ENCODE measurements around the gene GABBR2. TPM values are rescaled to one million over a fixed set of nuclear protein-coding genes. Genes with fewer than 3 reads are reported as not detected.

The GABBR2 gene
- total and polyA plus RNA-seq, 2 of the 8 experiments (the other 6 are each of a cell fraction or from before 2014, with no cell fraction given), result 0.50 to 1.2 TPM

- Histone ChIP-seq H3K4ac (replicated peaks; ENCODE audit: insufficient read length, low read depth, low read length) (no peak overlapping the region), H4K5ac (ENCODE audit: insufficient read length, low read depth, low read length) (no peak overlapping the region), H2BK20ac (ENCODE audit: low read length) (no peak overlapping the region), H4K8ac (ENCODE audit: extremely low read depth, insufficient read depth, low read length) (no peak overlapping the region), H3K79me1 (ENCODE audit: low read depth, low read length) (no peaks in the 10 kb centered on the region), H3K14ac (ENCODE audit: insufficient read length) (no peak overlapping the region), H3K23ac (ENCODE audit: insufficient read length) (no peak overlapping the region), H3K9me3 (ENCODE audit: insufficient read depth in 2 of 2, low read depth in 1 of 2, low read length in 1 of 2) (peaks cover 4 to 6% of the 10 kb centered on the region in 2 experiments; a peak in 2 of 4 replicates), H2BK120ac (replicated peaks; ENCODE audit: low read depth, low read length) (no peak overlapping the region), H3K9ac (replicated peaks in 1 of 4; ENCODE audit: extremely low read depth in 1 of 4, low read depth in 3 of 4, low read length in 3 of 4) (no peak overlapping the region), H3K18ac (ENCODE audit: extremely low read depth, low read length) (no peak overlapping the region), H3K4me2 (ENCODE audit: insufficient read depth in 1 of 2, low read depth in 2 of 2, low read length in 2 of 2) (no peak overlapping the region), H2AK5ac (ENCODE audit: low read depth, low read length) (no peak overlapping the region), H4K91ac (replicated peaks; ENCODE audit: insufficient read length, low read length) (no peak overlapping the region), H3K23me2 (ENCODE audit: low read depth, low read length) (no peaks in the 10 kb centered on the region), H2AFZ (ENCODE audit: low read length) (no peak overlapping the region), H3K79me2 (ENCODE audit: control insufficient read depth in 1 of 2, insufficient read depth in 2 of 2, low read length in 2 of 2) (no peaks in the 10 kb centered on the region), H3K27ac (ENCODE audit: low read depth, low read length) (no peak overlapping the region), H3K4me1 (replicated peaks in 1 of 4; ENCODE audit: control insufficient read depth in 3 of 4, insufficient read depth in 4 of 4, low read length in 3 of 4) (peaks cover 0 to 5% (median 0%) of the 10 kb centered on the region in 4 experiments; a peak in 2 of 7 replicates), H2BK15ac (ENCODE audit: low read length) (no peak overlapping the region), H3K56ac (replicated peaks; ENCODE audit: insufficient read length, low read depth, low read length) (no peak overlapping the region), H3K27me3 (replicated peaks in 1 of 4; ENCODE audit: control insufficient read depth in 3 of 4, extremely low read depth in 1 of 4, insufficient read depth in 3 of 4, low read length in 3 of 4) (no peaks in the 10 kb centered on the region), H4K20me1 (replicated peaks in 1 of 2; ENCODE audit: control insufficient read depth in 1 of 2, insufficient read depth in 2 of 2, low read length in 2 of 2) (no peaks in the 10 kb centered on the region), H3K36me3 (ENCODE audit: control insufficient read depth in 2 of 4, insufficient read depth in 4 of 4, low read length in 3 of 4) (no peaks in the 10 kb centered on the region; a peak in 1 of 8 replicates), H3K4me3 (ENCODE audit: extremely low read depth in 1 of 4, insufficient read depth in 2 of 4, low read depth in 3 of 4, low read length in 4 of 4) (no peak overlapping the region), H2BK5ac (ENCODE audit: low read depth, low read length) (no peak overlapping the region), H2BK12ac (ENCODE audit: low read depth, low read length) (no peak overlapping the region)
- FAIRE-seq, result no peak
- CTCF ChIA-PET (ENCODE audit: partially characterized antibody), result interaction anchor here (0.8 to 1.2 kb wide), 2 partner anchors 9 kb away, joined by 3 to 4 read pairs; no protein-coding TSS in a partner anchor
- WGBS, 2 experiments (ENCODE audit: extremely low coverage in 1 of 2, insufficient coverage in 1 of 2, insufficient read length in 1 of 2, insufficient replicate concordance in 2 of 2, low coverage in 1 of 2, low lambda C conversion rate in 2 of 2, missing lambda C conversion rate in 1 of 2), result 37% methylated on average over 1 of the region's 1 CpG; no CpG with 5 or more reads in 1 of the 2 experiments
- TF ChIP-seq E2F6 (IDR thresholded peaks at IDR 0.05) (no peak), SIX5 (IDR thresholded peaks at IDR 0.05; ENCODE audit: low read depth, low read length) (no peak), RAD21 (IDR thresholded peaks at IDR 0.05 in 1 of 2, conservative IDR thresholded peaks at IDR 0.05 in 1 of 2; ENCODE audit: low read depth in 2 of 2, low read length in 2 of 2) (no peak), CHD2 (IDR thresholded peaks at IDR 0.05; ENCODE audit: low read length) (no peak)
- POLR2A ChIA-PET (ENCODE audit: partially characterized antibody), result no interaction called here
- no peak for DNase-seq (ENCODE audit: low read depth in 1 of 2, low spot score in 2 of 2)
Observed at GRCh38 chr9:98637381-98637780, 71.4 kb downstream of the GABBR2 start.

All from H1 (cell line).